Measurements from ENCODE around the gene FGF8.

- TF ChIP-seq CTCF (IDR thresholded peaks at IDR 0.05; ENCODE audit: extremely low read depth in 1 of 2, insufficient read depth in 1 of 2, low read depth in 1 of 2, low read length in 2 of 2) (peak; percentile 89 to 99), POLR2AphosphoS5 (IDR thresholded peaks at IDR 0.05; ENCODE audit: insufficient read depth, low read depth, low read length) (peak; percentile 33), MYC (IDR thresholded peaks at IDR 0.05; ENCODE audit: low read depth, low read length) (no peak), POLR2A (IDR thresholded peaks at IDR 0.05; ENCODE audit: low read depth, low read length) (no peak), MAX (IDR thresholded peaks at IDR 0.05; ENCODE audit: insufficient read depth, insufficient read length) (no peak), EZH2 (IDR thresholded peaks at IDR 0.05; ENCODE audit: borderline replicate concordance, low read depth, low read length, severe bottlenecking) (no peak)
Measured at GRCh38 chr10:101779544-101780186, 3.8 kb upstream of the FGF8 start.

Measured in endothelial cell of umbilical vein (primary cell).